BJ (cell line): ENCODE results near the gene MAP3K13. TPM values are rescaled to one million over a fixed set of nuclear protein-coding genes. Genes with fewer than 3 reads are reported as not detected.

Source experiments
- CTCF ChIA-PET: fragments of 350-600 bp; formaldehyde crosslinking; extraction: SDS; loops from one replicate; lab custom pipeline; 2021; ENCODE audit warnings: antibody characterized with exemption, inconsistent platforms; lab: Yijun Ruan, JAX
- POLR2A ChIA-PET: fragments of 300-600 bp; sonication (Branson Sonifier 250); formaldehyde crosslinking; extraction: SDS; loops from one replicate; lab custom pipeline; 2021; ENCODE audit warnings: antibody characterized with exemption; lab: Charles Lee
- DNase-seq: peaks from one replicate; pipeline ENCODE4 v3.0.0-alpha.2; 2011; ENCODE audit warnings: low read depth
- H3K27me3 ChIP-seq: 2 replicates; pipeline ENCODE4 v1.6.0; 2011; ENCODE audit warnings: low read length; ENCODE audit not compliant: control insufficient read depth, insufficient read depth
- H3K36me3 ChIP-seq: 2 replicates; pipeline ENCODE4 v1.5.1; 2011; ENCODE audit warnings: low read length; ENCODE audit not compliant: control insufficient read depth, insufficient read depth
- H3K4me3 ChIP-seq: 2 replicates; pipeline ENCODE4 v1.5.1; 2011; ENCODE audit warnings: low read depth, mild to moderate bottlenecking, control low read depth, low read length
- CTCF ChIP-seq: IDR thresholded peaks from 2 replicates; pipeline ENCODE4 v1.5.1; 2011; ENCODE audit warnings: low read depth, mild to moderate bottlenecking, control low read depth, inconsistent platforms, low read length, moderate library complexity; ENCODE audit not compliant: insufficient read depth
- polyA plus RNA-seq: library from polyadenylated mRNA; depleted of rRNA; stranded (reverse); fragments of >200 nt; gene quantifications from 2 replicates; pipeline ENCODE4 v1.2.3, GENCODE V29; 2011

The MAP3K13 gene
- polyA plus RNA-seq, 1 experiment, result 8.9 TPM

GRCh38 chr3:185319801-185320200 lies 43.1 kb upstream of the MAP3K13 start:
- POLR2A ChIA-PET, result no interaction called here
- TF ChIP-seq CTCF, result no peak
- no peak for DNase-seq
- Histone ChIP-seq H3K4me3 (no peak overlapping the region), H3K27me3 (no peaks in the 10 kb centered on the region), H3K36me3 (no peaks in the 10 kb centered on the region)
- CTCF ChIA-PET, result interaction anchor here (0.6 to 1.2 kb wide), 2 partner anchors 10 to 252 kb away, joined by 3 to 4 read pairs; no protein-coding TSS in a partner anchor

- Histone ChIP-seq H3K27me3 (no peaks in the 10 kb centered on the region), H3K4me3 (no peak overlapping the region), H3K36me3 (no peaks in the 10 kb centered on the region)
- no peak for TF ChIP-seq CTCF
- no peak for DNase-seq
- ChIA-PET CTCF (interaction anchor here (1.2 to 1.8 kb wide), 2 partner anchors 9 to 12 kb away, joined by 3 to 6 read pairs; no protein-coding TSS in a partner anchor), POLR2A (no interaction called here)
Measured at GRCh38 chr3:185320949-185321348, 42.0 kb upstream of the MAP3K13 start.

GRCh38 chr3:185322101-185322719 lies 40.7 kb upstream of the MAP3K13 start:
- no peak overlapping the region for H3K4me3 ChIP-seq
- ChIA-PET POLR2A (no interaction called here), CTCF (interaction anchor here (1.8 kb wide), 1 partner anchor 13 kb away, joined by 6 read pairs; no protein-coding TSS in a partner anchor)
- no peak for DNase-seq
- TF ChIP-seq CTCF, result no peak
- no peaks in the 10 kb centered on the region for H3K27me3 ChIP-seq
- H3K36me3 ChIP-seq, result no peaks in the 10 kb centered on the region

GRCh38 chr3:185325946-185326791 lies 36.8 kb upstream of the MAP3K13 start:
- Histone ChIP-seq H3K36me3 (no peaks in the 10 kb centered on the region), H3K4me3 (no peak overlapping the region), H3K27me3 (no peaks in the 10 kb centered on the region)
- ChIA-PET CTCF (interaction anchor here (1.1 kb wide), 1 partner anchor 8 kb away, joined by 3 read pairs; no protein-coding TSS in a partner anchor), POLR2A (no interaction called here)
- no peak for TF ChIP-seq CTCF
- DNase-seq, result no peak

- Histone ChIP-seq H3K27me3 (no peaks in the 10 kb centered on the region), H3K4me3 (no peak overlapping the region), H3K36me3 (no peaks in the 10 kb centered on the region)
- ChIA-PET POLR2A (no interaction called here), CTCF (interaction anchor here (1.1 kb wide), 1 partner anchor 9 kb away, joined by 3 read pairs; no protein-coding TSS in a partner anchor)
- no peak for DNase-seq
- no peak for TF ChIP-seq CTCF
Measured at GRCh38 chr3:185327062-185327461, 35.9 kb upstream of the MAP3K13 start.
